ENCODE measurements around the gene MDC1.

Gene MDC1

GRCh38 chr6:30712441-30712945 lies 4.6 kb downstream of the MDC1 start:
- no peak for DNase-seq (ENCODE audit: low read depth)
- no peak for TF ChIP-seq CTCF (conservative IDR thresholded peaks at IDR 0.05; ENCODE audit: low read length)
- no peak overlapping the region for H3K4me3 ChIP-seq (ENCODE audit: low read length)

- DNase-seq (ENCODE audit: low read depth), result no peak
- H3K4me3 ChIP-seq (ENCODE audit: low read length), result no peak overlapping the region
- TF ChIP-seq CTCF (conservative IDR thresholded peaks at IDR 0.05; ENCODE audit: low read length), result no peak
These were observed 5.2 kb downstream of the MDC1 start for GRCh38 chr6:30711758-30712380.

- no peak for TF ChIP-seq CTCF (conservative IDR thresholded peaks at IDR 0.05; ENCODE audit: low read length)
- DNase-seq (ENCODE audit: low read depth), result no peak
- no peak overlapping the region for H3K4me3 ChIP-seq (ENCODE audit: low read length)
These were observed 7.8 kb downstream of the MDC1 start for GRCh38 chr6:30709101-30709868.

- H3K4me3 ChIP-seq (ENCODE audit: low read length), result no peak overlapping the region
- DNase-seq (ENCODE audit: low read depth), result no peak
- no peak for TF ChIP-seq CTCF (conservative IDR thresholded peaks at IDR 0.05; ENCODE audit: low read length)
These were observed 9.7 kb downstream of the MDC1 start for GRCh38 chr6:30707281-30707850.

GRCh38 chr6:30705620-30706019 lies 11.5 kb downstream of the MDC1 start:
- no peak for TF ChIP-seq CTCF (conservative IDR thresholded peaks at IDR 0.05; ENCODE audit: low read length)
- no peak for DNase-seq (ENCODE audit: low read depth)
- H3K4me3 ChIP-seq (ENCODE audit: low read length), result no peak overlapping the region

- H3K4me3 ChIP-seq (ENCODE audit: low read length), result no peak overlapping the region
- no peak for DNase-seq (ENCODE audit: low read depth)
- TF ChIP-seq CTCF (conservative IDR thresholded peaks at IDR 0.05; ENCODE audit: low read length), result no peak
These were observed 13.3 kb downstream of the MDC1 start for GRCh38 chr6:30703821-30704220.
